ENCODE measurements around the gene CLTCL1.
"Not testable (repeated sequence)": the region's sequence is repeated elsewhere in the genome, so short reads cannot be mapped to it uniquely, and the experiment has no call there.

CLTCL1 gene

GRCh38 chr22:19256362-19256761, 35.2 kb downstream of the CLTCL1 start:
- H3K4me3 Mint-ChIP-seq; ATAC-seq (replicated peaks); H3K9me3 Mint-ChIP-seq: not testable (repeated sequence)

GRCh38 chr22:19253143-19253542, 38.4 kb downstream of the CLTCL1 start:
- H3K4me3 Mint-ChIP-seq, result no peak overlapping the region
- H3K4me1 Mint-ChIP-seq (ENCODE audit: low read depth in 2 of 2), result no peaks in the 10 kb centered on the region
- no peak for ATAC-seq (replicated peaks)
- H3K9me3 Mint-ChIP-seq, result no peaks in the 10 kb centered on the region
- no peak for DNase-seq
- no peak overlapping the region for H3K27ac Mint-ChIP-seq
- H3K36me3 Mint-ChIP-seq (ENCODE audit: insufficient read depth), result peaks cover 3% of the 10 kb centered on the region
- H3K27me3 Mint-ChIP-seq, result no peaks in the 10 kb centered on the region

More at GRCh38 chr22:19256362-19256761, 35.2 kb downstream of the CLTCL1 start:
- H3K36me3 Mint-ChIP-seq (ENCODE audit: insufficient read depth); H3K27me3 Mint-ChIP-seq; H3K4me1 Mint-ChIP-seq (ENCODE audit: low read depth in 2 of 2); DNase-seq; H3K27ac Mint-ChIP-seq: not testable (repeated sequence)

GRCh38 chr22:19244600-19245352, 46.7 kb downstream of the CLTCL1 start:
- Mint-ChIP-seq H3K9me3 (no peaks in the 10 kb centered on the region), H3K4me1 (ENCODE audit: low read depth in 2 of 2) (no peaks in the 10 kb centered on the region), H3K36me3 (ENCODE audit: insufficient read depth) (no peaks in the 10 kb centered on the region), H3K4me3 (no peak overlapping the region), H3K27ac (no peak overlapping the region), H3K27me3 (no peaks in the 10 kb centered on the region)
- ATAC-seq (replicated peaks), result no peak
- no peak for DNase-seq

GRCh38 chr22:19242699-19243098, 48.8 kb downstream of the CLTCL1 start:
- Mint-ChIP-seq H3K36me3 (ENCODE audit: insufficient read depth) (no peaks in the 10 kb centered on the region), H3K27ac (no peak overlapping the region), H3K4me1 (ENCODE audit: low read depth in 2 of 2) (no peaks in the 10 kb centered on the region), H3K27me3 (no peaks in the 10 kb centered on the region), H3K9me3 (no peaks in the 10 kb centered on the region), H3K4me3 (no peak overlapping the region)
- no peak for DNase-seq
- ATAC-seq (replicated peaks), result no peak

GRCh38 chr22:19241593-19241906, 50.0 kb downstream of the CLTCL1 start:
- DNase-seq, result no peak
- no peak for ATAC-seq (replicated peaks)
- no peaks in the 10 kb centered on the region for H3K4me1 Mint-ChIP-seq (ENCODE audit: low read depth in 2 of 2)
- H3K27ac Mint-ChIP-seq, result no peak overlapping the region
- no peaks in the 10 kb centered on the region for H3K9me3 Mint-ChIP-seq
- no peak overlapping the region for H3K4me3 Mint-ChIP-seq
- H3K36me3 Mint-ChIP-seq (ENCODE audit: insufficient read depth), result no peaks in the 10 kb centered on the region
- H3K27me3 Mint-ChIP-seq, result peaks cover 0 to 7% of the 10 kb centered on the region in 2 donors

- Mint-ChIP-seq H3K9me3 (no peaks in the 10 kb centered on the region), H3K27ac (no peak overlapping the region), H3K4me3 (no peak overlapping the region), H3K27me3 (peaks cover 2 to 12% of the 10 kb centered on the region in 2 donors), H3K4me1 (ENCODE audit: low read depth in 2 of 2) (no peaks in the 10 kb centered on the region), H3K36me3 (ENCODE audit: insufficient read depth) (no peaks in the 10 kb centered on the region)
- ATAC-seq (replicated peaks) (no peak), DNase-seq (no peak)
These were observed 50.5 kb downstream of the CLTCL1 start for GRCh38 chr22:19240813-19241592.

GRCh38 chr22:19239464-19239863, 52.1 kb downstream of the CLTCL1 start:
- no peaks in the 10 kb centered on the region for H3K9me3 Mint-ChIP-seq
- no peak overlapping the region for H3K27ac Mint-ChIP-seq
- DNase-seq (no peak), ATAC-seq (replicated peaks) (no peak)
- H3K4me3 Mint-ChIP-seq, result no peak overlapping the region
- peaks cover 17 to 22% of the 10 kb centered on the region in 2 donors for H3K27me3 Mint-ChIP-seq
- no peaks in the 10 kb centered on the region for H3K36me3 Mint-ChIP-seq (ENCODE audit: insufficient read depth)
- no peaks in the 10 kb centered on the region for H3K4me1 Mint-ChIP-seq (ENCODE audit: low read depth in 2 of 2)

- DNase-seq (no peak), ATAC-seq (replicated peaks) (no peak)
- Mint-ChIP-seq H3K36me3 (ENCODE audit: insufficient read depth) (no peaks in the 10 kb centered on the region), H3K4me3 (no peak overlapping the region), H3K27me3 (peaks cover 20 to 24% of the 10 kb centered on the region in 2 donors), H3K9me3 (no peaks in the 10 kb centered on the region), H3K27ac (no peak overlapping the region), H3K4me1 (ENCODE audit: low read depth in 2 of 2) (no peaks in the 10 kb centered on the region)
These were observed 52.6 kb downstream of the CLTCL1 start for GRCh38 chr22:19238900-19239299.

GRCh38 chr22:19235874-19236273, 55.6 kb downstream of the CLTCL1 start:
- Mint-ChIP-seq H3K4me1 (ENCODE audit: low read depth in 2 of 2) (no peaks in the 10 kb centered on the region), H3K27ac (no peak overlapping the region)
- ATAC-seq (replicated peaks), result no peak

GRCh38 chr22:19234126-19234896, 57.2 kb downstream of the CLTCL1 start:
- no peak overlapping the region for H3K4me3 Mint-ChIP-seq
- no peaks in the 10 kb centered on the region for H3K9me3 Mint-ChIP-seq
- ATAC-seq (replicated peaks) (no peak), DNase-seq (no peak)
- H3K4me1 Mint-ChIP-seq (ENCODE audit: low read depth in 2 of 2), result no peaks in the 10 kb centered on the region
- H3K27me3 Mint-ChIP-seq, result peaks cover 29 to 37% of the 10 kb centered on the region in 2 donors
- H3K36me3 Mint-ChIP-seq (ENCODE audit: insufficient read depth), result no peaks in the 10 kb centered on the region
- no peak overlapping the region for H3K27ac Mint-ChIP-seq

More at GRCh38 chr22:19235874-19236273, 55.6 kb downstream of the CLTCL1 start:
- Mint-ChIP-seq H3K36me3 (ENCODE audit: insufficient read depth) (no peaks in the 10 kb centered on the region), H3K4me3 (no peak overlapping the region), H3K9me3 (no peaks in the 10 kb centered on the region), H3K27me3 (peaks cover 22 to 37% of the 10 kb centered on the region in 2 donors)
- DNase-seq, result no peak

GRCh38 chr22:19233189-19233661, 58.3 kb downstream of the CLTCL1 start:
- no peaks in the 10 kb centered on the region for H3K9me3 Mint-ChIP-seq
- H3K27ac Mint-ChIP-seq, result no peak overlapping the region
- no peaks in the 10 kb centered on the region for H3K36me3 Mint-ChIP-seq (ENCODE audit: insufficient read depth)
- ATAC-seq (replicated peaks) (no peak), DNase-seq (no peak)
- no peaks in the 10 kb centered on the region for H3K4me1 Mint-ChIP-seq (ENCODE audit: low read depth in 2 of 2)
- H3K27me3 Mint-ChIP-seq, result peaks cover 29 to 37% of the 10 kb centered on the region in 2 donors
- H3K4me3 Mint-ChIP-seq, result no peak overlapping the region

- ATAC-seq (replicated peaks) (no peak), DNase-seq (no peak)
- no peak overlapping the region for H3K4me3 Mint-ChIP-seq
- H3K4me1 Mint-ChIP-seq (ENCODE audit: low read depth in 2 of 2), result no peaks in the 10 kb centered on the region
- no peaks in the 10 kb centered on the region for H3K9me3 Mint-ChIP-seq
- H3K27me3 Mint-ChIP-seq, result peaks cover 29 to 37% of the 10 kb centered on the region in 2 donors
- H3K36me3 Mint-ChIP-seq (ENCODE audit: insufficient read depth), result no peaks in the 10 kb centered on the region
- no peak overlapping the region for H3K27ac Mint-ChIP-seq
These were observed 58.9 kb downstream of the CLTCL1 start for GRCh38 chr22:19232623-19233022.

- Mint-ChIP-seq H3K27me3 (peaks cover 29 to 35% of the 10 kb centered on the region in 2 donors), H3K36me3 (ENCODE audit: insufficient read depth) (no peaks in the 10 kb centered on the region), H3K4me1 (ENCODE audit: low read depth in 2 of 2) (no peaks in the 10 kb centered on the region), H3K4me3 (no peak overlapping the region), H3K9me3 (no peaks in the 10 kb centered on the region), H3K27ac (no peak overlapping the region)
- DNase-seq (no peak), ATAC-seq (replicated peaks) (no peak)
These were observed 59.5 kb downstream of the CLTCL1 start for GRCh38 chr22:19231986-19232385.

All from effector memory CD8-positive, alpha-beta T cell (primary cell).